HG03025 (cell line): ENCODE data around the gene SLC22A15.
A peak's percentile ranks its signal among the peaks of the same experiment; 100 is the strongest.

Experiments
- ATAC-seq: cut with Tn5 transposase; IDR thresholded peaks from one replicate; pipeline ENCODE4 v1.9.1; 2021; ENCODE audit warnings: mild to moderate bottlenecking, moderate library complexity; ENCODE audit not compliant: unreplicated experiment, low FRiP score

Gene SLC22A15

DNA sequence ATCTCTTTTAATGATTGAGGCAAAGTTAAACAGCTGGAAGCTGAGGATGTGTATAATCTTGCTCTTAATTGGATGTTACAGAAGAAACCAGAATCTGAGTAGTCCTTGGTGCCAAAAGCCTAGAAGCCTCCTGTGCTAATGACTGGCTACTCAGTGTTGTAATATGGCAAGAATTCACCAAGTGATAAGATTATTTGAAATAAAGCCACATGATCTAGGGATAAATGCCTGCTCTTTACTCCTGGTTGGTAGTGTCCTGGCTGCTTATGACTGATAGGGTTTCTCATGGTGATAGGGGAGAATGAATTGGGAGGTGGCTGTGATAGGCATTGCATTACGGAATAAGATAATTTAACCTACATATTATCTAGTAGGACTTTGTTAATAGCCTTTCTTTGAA lies 121.3 kb downstream of the SLC22A15 start:
- no peak for ATAC-seq

DNA sequence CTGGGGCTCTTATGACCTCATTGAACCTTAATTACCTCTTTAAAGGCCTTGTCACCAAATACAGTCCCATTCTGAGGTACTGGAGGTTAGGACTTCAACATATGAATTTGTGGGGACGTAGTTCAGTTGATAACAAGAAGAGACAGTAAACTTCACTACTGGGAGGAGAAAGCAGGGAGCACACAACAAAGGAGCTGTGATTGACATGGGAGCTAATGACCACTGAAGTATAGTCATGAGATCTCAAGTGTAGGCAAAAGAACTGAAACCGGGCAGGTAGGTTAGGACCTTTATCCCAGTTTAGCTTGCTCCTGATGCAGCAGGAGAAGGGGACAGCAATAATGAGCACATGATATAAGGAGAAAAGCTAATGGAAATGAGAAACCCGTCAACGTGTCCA lies 123.1 kb downstream of the SLC22A15 start:
- no peak for ATAC-seq

DNA sequence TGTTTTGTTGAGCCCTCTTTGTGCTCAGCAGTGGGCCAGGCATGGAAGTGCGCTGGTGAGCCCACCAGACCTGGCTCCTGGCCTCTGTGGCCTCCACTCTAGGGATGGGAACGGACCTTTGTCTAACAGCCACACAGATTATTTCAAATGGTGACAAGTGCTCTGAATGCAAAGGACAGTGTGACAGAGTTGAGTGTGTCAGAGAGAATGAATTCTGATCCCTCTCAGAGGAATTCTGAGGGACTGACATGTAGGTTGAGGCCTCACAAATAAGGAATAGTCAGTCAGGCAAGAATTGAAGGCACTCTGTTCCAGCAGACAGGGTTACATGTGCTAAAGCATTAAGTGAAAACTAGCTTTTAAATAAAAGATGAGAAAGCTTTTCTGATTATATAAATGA lies 123.6 kb downstream of the SLC22A15 start:
- no peak for ATAC-seq

DNA sequence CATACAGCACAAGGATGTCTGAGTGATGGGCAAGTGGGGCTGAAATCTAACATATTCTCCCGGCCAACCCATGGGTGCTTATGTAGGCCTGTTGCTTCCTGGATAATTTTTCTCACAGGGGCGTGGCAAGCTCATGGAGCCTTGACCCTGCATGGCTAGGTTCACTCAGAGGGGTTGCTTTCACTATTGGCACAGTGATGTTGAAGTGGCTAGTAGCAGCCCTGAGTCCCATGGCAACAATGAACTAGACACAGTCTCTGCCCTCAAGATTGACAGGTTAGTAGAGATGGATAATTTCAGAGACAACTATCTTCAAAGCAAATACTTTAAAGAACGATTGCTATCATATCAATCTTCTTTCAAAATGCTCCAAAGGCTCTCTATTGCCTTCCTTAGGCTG lies 128.4 kb downstream of the SLC22A15 start:
- no peak for ATAC-seq

DNA sequence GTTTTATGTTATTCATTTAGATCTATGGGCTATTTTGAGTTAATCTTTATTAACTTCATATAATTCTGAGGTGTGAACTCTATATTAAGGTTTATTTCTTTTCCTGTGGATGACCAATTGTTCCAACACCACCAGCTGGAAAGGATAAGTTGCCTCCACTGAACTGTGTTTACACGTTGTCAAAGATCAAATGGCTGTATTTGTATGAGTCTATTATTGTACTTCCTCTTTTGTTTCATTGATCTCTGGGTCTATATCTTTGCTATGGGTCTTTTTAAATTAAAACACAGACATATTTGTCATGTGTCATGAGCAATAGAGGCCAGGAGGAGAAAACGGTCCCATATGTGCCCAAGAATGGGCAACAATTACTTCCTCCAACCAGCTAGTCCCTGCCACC lies 129.7 kb downstream of the SLC22A15 start:
- no peak for ATAC-seq

DNA sequence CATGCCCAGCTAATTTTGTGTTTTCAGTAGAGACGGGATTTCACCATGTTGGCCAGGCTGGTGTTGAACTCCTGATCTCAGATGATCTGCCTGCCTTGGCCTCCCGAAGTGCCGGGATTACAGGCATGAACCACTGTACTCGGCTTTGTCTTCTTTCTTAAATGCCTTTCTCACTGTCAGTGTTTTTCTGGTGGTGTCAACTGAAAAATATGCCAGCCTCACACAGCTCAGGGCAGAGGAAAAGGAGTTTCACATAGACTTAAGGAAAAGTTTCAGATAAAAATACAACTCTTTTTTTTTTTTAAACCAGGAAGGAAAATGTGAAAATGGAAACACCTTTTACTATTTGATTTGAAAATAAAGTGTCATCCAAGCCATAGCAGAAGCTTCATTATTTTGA lies 130.3 kb downstream of the SLC22A15 start:
- no peak for ATAC-seq

DNA sequence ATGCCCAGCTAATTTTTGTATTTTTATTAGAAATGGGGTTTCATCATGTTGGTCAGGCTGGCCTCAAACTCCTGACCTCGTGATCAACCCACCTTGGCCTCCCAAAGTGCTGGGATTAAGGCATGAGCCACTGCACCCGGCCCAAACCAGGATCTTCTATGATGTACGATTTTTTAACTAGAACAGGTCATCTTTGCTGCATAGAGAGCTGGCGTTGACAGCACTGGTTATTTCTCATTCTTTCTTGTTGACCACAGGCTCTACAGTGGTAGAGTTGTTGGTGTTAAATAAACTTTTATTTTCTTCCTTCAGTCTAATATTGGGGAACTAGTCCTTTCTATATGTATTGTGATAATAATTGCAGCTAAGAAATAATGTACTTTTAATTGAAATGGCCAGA lies 131.1 kb downstream of the SLC22A15 start:
- ATAC-seq, result no peak

DNA sequence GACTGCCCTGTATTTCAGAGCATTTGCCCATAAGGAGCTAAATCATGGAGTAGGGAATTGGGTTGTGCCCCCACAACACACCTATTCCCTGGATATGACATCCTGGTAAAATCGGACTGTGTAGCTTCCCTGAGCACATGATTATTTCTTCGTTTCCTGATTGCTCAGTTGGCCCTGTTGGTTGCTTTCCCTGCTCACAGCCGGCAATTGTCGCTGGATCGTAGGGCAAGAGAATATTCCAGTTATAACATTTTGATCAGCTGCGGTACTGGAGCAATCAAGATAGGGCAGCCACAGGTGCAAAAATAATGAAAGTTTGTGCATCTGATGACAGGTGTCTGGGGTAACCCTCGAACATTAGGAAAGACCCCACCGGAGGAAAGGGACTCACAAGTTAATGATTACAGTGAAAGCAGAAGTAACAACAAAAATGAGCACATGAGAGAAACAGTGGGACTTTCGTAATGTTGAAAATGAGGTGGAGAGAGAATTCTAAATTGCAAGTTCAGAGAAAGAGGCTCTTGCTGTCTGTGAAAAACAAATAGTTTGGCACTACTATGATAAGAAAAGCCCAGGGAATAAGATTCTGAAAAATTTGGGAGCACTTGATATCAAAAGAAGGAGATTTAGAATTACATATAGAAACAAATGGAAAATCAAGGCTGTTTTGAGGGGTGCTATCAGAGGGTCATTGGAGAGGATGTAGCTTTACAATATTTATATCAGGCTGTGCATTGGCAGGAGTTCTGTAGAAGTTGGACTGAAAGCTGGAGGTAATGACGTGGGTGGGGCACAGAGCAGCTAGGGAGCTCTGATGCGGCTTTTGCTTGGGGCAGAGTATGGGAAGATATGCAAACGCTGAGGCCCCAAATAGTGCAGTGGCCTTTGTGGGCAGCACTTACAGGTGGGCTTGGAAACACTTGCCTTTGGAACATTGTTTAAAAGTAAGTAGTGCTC lies 134.5 kb downstream of the SLC22A15 start, which contains the start of gene MAB21L3:
TSS of gene MAB21L3 (plus strand) at position 833 of the 957 bp plus-strand sequence. CDS start 1,217 bp downstream, outside the sequence.
- ATAC-seq, result peak; percentile 67

DNA sequence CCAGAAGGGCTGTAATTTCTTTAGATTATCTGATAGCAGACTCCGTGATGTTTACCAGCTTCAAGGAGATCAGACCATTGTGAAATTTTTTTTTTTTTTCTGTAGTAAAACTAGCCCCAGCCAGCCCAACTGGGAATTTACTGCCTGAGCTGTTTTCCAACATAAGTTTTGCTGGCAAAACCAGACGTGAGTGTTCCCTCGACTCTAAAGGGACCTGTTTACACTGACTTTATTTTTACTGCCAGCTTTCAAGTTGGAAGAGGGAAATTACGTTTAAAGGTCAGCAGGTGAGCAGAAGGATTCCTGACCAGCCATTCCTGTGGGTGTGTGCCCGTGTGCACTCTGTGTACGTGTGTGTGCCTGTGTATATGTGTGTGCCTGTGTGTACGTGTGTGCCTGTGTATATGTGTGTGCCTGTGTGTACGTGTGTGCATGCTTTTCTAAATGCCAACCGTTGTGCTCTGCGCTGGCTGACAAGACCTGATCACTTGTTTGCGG lies 135.3 kb downstream of the SLC22A15 start:
- ATAC-seq, result no peak

DNA sequence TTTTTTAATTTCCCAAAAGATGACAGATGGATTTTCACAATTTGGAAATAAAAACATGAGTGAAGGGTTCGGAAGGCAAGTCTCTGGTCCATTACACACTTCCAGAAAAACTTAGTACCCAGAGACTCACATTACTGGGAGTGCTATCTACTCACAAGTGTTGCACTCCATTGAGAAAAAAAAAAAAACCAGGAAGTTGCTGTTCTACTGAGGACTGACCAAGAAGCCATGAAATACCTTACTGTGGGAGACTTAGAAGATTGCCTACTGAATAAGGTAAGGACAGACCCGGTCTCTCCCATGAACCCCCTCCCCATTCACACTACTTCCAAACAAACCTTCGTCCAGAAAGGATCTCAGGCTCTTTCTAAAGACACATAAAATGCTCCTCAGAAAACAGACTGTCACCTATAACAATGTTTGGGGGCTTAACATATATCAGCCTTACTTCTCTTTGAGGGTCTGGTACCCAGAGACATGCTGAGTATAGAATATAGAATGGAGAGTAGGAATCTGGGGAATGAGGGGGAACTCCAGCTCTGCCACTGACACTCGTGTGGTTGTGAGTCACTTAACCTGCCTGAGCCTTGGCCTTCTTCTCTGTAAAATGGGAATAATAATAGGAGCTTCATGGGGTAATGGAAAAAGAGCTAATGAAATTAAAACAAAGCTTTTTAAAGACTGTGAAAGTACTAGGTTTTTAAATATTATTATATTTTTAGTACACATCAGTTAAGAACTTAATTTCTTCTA lies 136.3 kb downstream of the SLC22A15 start:
- no peak for ATAC-seq

DNA sequence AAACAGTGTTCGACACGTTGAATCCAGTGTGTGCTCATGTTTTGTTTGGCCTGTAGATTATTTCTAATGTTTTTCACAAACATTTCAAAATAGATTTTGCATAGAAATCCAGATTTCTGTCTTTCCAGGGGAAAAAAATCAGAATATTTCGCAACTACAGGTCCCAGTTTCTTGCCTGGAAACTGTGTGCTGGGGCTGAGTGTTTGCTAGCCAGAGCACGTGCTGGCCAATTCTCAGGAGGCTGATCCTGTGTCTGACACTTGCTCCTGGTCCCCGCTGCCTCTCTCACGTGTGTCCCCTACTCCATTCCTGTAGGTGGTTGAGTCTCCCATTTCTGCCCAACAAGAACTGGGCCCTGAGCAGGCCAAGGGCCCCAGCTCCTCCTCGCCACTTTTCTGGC lies 137.3 kb downstream of the SLC22A15 start:
- ATAC-seq, result no peak

DNA sequence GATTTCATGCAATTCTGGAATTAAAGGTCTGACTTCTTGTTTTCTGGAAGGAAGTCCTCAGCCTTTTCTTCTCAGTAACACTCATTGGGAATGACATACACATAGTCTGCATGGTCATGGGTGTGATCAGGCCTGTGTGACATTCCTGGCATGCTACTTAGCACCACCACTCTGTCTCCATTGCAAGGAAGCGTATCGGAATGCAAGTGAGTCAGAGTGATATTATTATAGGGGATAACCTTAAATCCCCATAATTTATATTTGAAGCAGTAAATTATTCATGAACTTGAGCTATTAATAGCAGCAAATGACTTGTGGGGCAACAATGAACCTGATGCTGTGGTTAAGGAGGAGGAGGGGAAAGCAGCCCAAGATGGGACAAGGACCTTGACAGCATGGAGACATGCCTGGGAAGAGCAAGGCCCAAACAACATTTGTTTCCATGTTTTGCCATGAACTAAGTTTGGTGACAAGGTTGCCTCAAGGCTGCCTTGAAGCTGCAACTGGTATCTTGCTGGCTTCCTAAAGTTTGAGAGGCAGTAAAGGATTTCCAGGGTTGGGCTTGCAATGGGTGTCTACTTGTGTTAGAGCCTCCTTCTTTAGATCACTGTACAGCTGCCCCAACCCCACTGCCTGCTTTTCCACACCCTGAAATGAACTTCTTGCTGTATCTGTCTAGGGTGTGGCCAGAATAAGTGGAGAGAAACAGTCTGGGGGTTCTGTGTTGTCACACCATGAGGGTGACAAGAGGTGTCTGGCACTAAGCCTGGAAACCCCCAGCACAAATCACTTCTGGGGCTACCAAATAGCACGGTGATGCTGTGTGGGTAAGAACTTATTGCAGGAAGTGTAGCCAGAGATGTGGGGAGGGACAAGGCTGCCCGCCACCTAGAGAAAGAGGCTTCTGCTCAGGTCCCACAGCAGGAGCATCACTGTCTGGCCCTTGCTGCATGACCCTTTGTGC lies 139.4 kb downstream of the SLC22A15 start:
- ATAC-seq, result no peak

DNA sequence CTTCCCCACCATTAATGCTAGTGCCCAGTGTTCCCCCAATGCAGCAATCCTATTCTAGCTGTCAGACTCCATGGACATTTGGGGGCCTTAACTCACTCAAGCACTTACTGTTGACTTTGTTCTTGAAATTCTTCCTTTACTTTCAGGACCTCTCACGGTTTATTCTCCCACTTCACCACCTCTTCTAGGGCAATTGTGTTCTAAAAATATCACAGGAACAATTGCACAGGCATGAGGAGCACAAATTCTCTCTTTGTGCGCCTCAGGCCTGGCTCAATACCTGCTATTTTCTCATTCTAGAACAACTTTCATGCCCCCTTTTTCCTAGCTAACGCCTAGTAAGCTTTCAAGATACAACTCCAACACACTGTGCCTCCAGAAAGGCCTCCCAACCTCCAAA lies 142.2 kb downstream of the SLC22A15 start:
- ATAC-seq, result no peak
